HFFc6 (cell line): ENCODE results near the gene A1BG. TPM values are rescaled to one million over a fixed set of nuclear protein-coding genes. Genes with fewer than 3 reads are reported as not detected.

Experiments
- DNase-seq: peaks from one replicate; pipeline ENCODE4 v3.0.0-alpha.2; 2018
- H3K27ac Mint-ChIP-seq: 2 replicates; pipeline ENCODE4 v1.8.0; 2020; ENCODE audit warnings: mild to moderate bottlenecking, mixed read lengths
- H3K27me3 Mint-ChIP-seq: 2 replicates; pipeline ENCODE4 v1.8.0; 2021; ENCODE audit warnings: mild to moderate bottlenecking, moderate library complexity, mixed read lengths; ENCODE audit not compliant: insufficient read depth
- H3K36me3 Mint-ChIP-seq: 2 replicates; pipeline ENCODE4 v1.8.0; 2021; ENCODE audit warnings: low read depth, mixed read lengths
- H3K4me1 Mint-ChIP-seq: 2 replicates; pipeline ENCODE4 v1.8.0; 2020; ENCODE audit warnings: low read depth, mixed read lengths
- H3K4me3 Mint-ChIP-seq: 2 replicates; pipeline ENCODE4 v1.8.0; 2020; ENCODE audit warnings: mild to moderate bottlenecking, moderate library complexity, mixed read lengths
- H3K9me3 Mint-ChIP-seq: 2 replicates; pipeline ENCODE4 v1.8.0; 2020; ENCODE audit warnings: mild to moderate bottlenecking, mixed read lengths
- microRNA-seq: library from miRNA; unstranded; fragments of <30 nt; microRNA quantifications from one replicate; pipeline ENCODE4, GENCODE V29; 2019
- total RNA-seq, 6 experiments: library from RNA; stranded (reverse); fragmentation: NEBNext Ultra II Directional; extraction: Animal tissue kit (Norgen Biotek cat#: 25700); gene quantifications; 2 replicates in 1 of 6; 3 replicates in 5 of 6; pipeline ENCODE4 v1.2.3, GENCODE V29; 2021
- TF ChIP-seq, protein P1 (sequence below): fragments of 200-600 bp; sonication (generic); IDR thresholded peaks from 2 replicates; pipeline ENCODE4 v1.5.0; 2021; ENCODE audit warnings: antibody characterized with exemption, mild to moderate bottlenecking

The A1BG gene
- total RNA-seq, 6 experiments from 2014 or later, result 21.2 to 36.9 (median 25.4) TPM

DNA sequence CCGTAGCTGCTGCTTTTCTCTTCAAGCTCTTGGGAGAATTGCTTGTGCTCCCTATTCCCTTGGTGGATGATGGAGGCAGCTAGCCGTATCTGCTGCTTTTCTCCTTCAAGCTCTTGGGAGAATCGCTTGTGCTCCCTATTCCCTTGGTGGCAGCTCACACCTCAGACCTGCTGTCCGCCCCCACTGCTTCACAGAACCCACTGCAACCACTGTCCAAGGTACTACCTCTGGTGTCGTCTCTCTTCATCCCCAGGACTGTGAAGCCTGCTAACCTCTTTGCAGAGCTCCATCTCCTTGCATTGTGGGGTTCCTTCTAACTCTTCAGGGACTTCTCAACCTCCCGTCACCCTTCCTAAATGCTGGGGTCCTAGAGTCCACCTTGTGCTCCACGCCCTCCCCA is 52.7 kb downstream of the A1BG start:
- Mint-ChIP-seq H3K4me3 (no peak overlapping the region), H3K9me3 (peaks cover 38% of the 10 kb centered on the region), H3K4me1 (peaks cover 15% of the 10 kb centered on the region), H3K36me3 (peaks cover 75% of the 10 kb centered on the region), H3K27ac (no peak overlapping the region), H3K27me3 (peaks cover 3% of the 10 kb centered on the region)
- TF ChIP-seq, protein P1, sequence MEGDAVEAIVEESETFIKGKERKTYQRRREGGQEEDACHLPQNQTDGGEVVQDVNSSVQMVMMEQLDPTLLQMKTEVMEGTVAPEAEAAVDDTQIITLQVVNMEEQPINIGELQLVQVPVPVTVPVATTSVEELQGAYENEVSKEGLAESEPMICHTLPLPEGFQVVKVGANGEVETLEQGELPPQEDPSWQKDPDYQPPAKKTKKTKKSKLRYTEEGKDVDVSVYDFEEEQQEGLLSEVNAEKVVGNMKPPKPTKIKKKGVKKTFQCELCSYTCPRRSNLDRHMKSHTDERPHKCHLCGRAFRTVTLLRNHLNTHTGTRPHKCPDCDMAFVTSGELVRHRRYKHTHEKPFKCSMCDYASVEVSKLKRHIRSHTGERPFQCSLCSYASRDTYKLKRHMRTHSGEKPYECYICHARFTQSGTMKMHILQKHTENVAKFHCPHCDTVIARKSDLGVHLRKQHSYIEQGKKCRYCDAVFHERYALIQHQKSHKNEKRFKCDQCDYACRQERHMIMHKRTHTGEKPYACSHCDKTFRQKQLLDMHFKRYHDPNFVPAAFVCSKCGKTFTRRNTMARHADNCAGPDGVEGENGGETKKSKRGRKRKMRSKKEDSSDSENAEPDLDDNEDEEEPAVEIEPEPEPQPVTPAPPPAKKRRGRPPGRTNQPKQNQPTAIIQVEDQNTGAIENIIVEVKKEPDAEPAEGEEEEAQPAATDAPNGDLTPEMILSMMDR, result no peak
- DNase-seq, result no peak

DNA sequence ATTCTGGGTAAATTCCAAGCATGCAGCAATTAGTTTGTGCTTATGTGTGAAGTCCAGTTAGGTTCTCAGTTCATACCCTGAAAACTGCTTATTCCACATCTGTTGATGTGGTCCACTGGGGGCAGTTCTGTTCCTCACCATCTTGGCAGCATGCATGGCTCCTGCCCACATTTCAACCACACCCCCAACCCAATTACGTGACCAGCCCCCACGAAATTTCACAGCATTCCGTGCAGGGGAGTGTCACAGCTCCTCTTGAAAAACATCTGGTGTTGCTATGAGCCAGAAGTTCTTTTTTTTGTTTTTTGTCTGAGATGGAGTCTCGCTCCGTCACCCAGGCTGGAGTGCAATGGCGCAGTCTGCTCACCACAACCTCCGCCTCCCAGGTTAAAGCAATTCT is 57.2 kb downstream of the A1BG start:
- peaks cover 78% of the 10 kb centered on the region for H3K9me3 Mint-ChIP-seq
- H3K27ac Mint-ChIP-seq, result no peak overlapping the region
- TF ChIP-seq, protein P1, result no peak
- no peak overlapping the region for H3K4me3 Mint-ChIP-seq
- no peak for DNase-seq
- H3K4me1 Mint-ChIP-seq, result no peaks in the 10 kb centered on the region
- H3K36me3 Mint-ChIP-seq, result peaks cover 91% of the 10 kb centered on the region
- peaks cover 2% of the 10 kb centered on the region; the same call in 1 of the 2 replicates for H3K27me3 Mint-ChIP-seq

Small RNA genes lying within 50 kb of the gene (microRNA-seq; reads per million reads assigned to microRNA genes)
- not detected for gene MIR4754
- gene MIR6806, result not detected

Other genes with a start within 250 kb of the A1BG start
- 1 to 10 TPM; 6.6 to 9.5 (median 7.9) TPM for gene ZNF329, start 202.7 kb downstream of the A1BG start, total RNA-seq
- gene ZNF274, start 170.4 kb downstream of the A1BG start, total RNA-seq, result 10 to 100 TPM; 15.6 to 18.4 (median 17.6) TPM
- 10 to 100 TPM; 26.5 to 32.5 (median 29.9) TPM for gene ZNF544, start 124.6 kb downstream of the A1BG start, total RNA-seq
- gene ZNF8, start 74.5 kb downstream of the A1BG start, total RNA-seq, result 1 to 10 TPM; 3.4 to 4.5 (median 4.1) TPM
- 10 to 100 TPM; 24.0 to 31.2 (median 28.2) TPM for gene ERVK3-1, start 48.1 kb downstream of the A1BG start, total RNA-seq
- 1 to 10 TPM; 2.5 to 3.0 (median 2.8) TPM for gene ZSCAN22, start 26.5 kb downstream of the A1BG start, total RNA-seq
- under 1 TPM; 0.16 to 0.35 (median 0.27) TPM for gene ZNF497, start 9.3 kb upstream of the A1BG start, total RNA-seq
- 1 to 10 TPM in 2 of 6 experiments, under 1 TPM in 4; 0.63 to 1.3 (median 0.75) TPM for gene ZNF837, start 27.5 kb upstream of the A1BG start, total RNA-seq
- 1,000 to 10,000 TPM in 4 of 6 experiments, 100 to 1,000 TPM in 2; 958 to 1,072 (median 1,017) TPM for gene RPS5, start 33.8 kb upstream of the A1BG start, total RNA-seq
- gene RNF225, start 42.2 kb upstream of the A1BG start, total RNA-seq, result under 1 TPM in 2 of 6 experiments, not detected in 4; 0.26 to 0.39 TPM
- gene ZNF584, start 55.2 kb upstream of the A1BG start, total RNA-seq, result 10 to 100 TPM; 13.3 to 15.0 (median 14.0) TPM
- 1 to 10 TPM; 4.0 to 5.2 (median 4.5) TPM for gene ZNF132, start 86.7 kb upstream of the A1BG start, total RNA-seq
- gene ZNF324B, start 98.1 kb upstream of the A1BG start, total RNA-seq, result 1 to 10 TPM; 3.8 to 5.9 (median 4.7) TPM
- gene ZNF324, start 113.6 kb upstream of the A1BG start, total RNA-seq, result 1 to 10 TPM; 5.6 to 7.5 (median 6.8) TPM
- gene ZNF446, start 122.9 kb upstream of the A1BG start, total RNA-seq, result 1 to 10 TPM; 5.7 to 6.9 (median 6.2) TPM
- 1 to 10 TPM; 2.0 to 5.7 (median 2.6) TPM for gene SLC27A5, start 158.5 kb upstream of the A1BG start, total RNA-seq
- gene ZBTB45, start 166.3 kb upstream of the A1BG start, total RNA-seq, result 10 to 100 TPM; 15.0 to 17.4 (median 16.7) TPM
- 100 to 1,000 TPM; 376 to 529 (median 445) TPM for gene TRIM28, start 190.6 kb upstream of the A1BG start, total RNA-seq
- 100 to 1,000 TPM; 100 to 126 (median 120) TPM for gene CHMP2A, start 201.6 kb upstream of the A1BG start, total RNA-seq
- 100 to 1,000 TPM in 5 of 6 experiments, 10 to 100 TPM in 1; 91.5 to 114 (median 106) TPM for gene UBE2M, start 205.1 kb upstream of the A1BG start, total RNA-seq
- 10 to 100 TPM in 3 of 6 experiments, 1 to 10 TPM in 3; 8.3 to 12.4 (median 9.3) TPM for gene MZF1, start 219.8 kb upstream of the A1BG start, total RNA-seq